HepG2 (cell line): ENCODE results near the gene USP24. TPM values are rescaled to one million over a fixed set of nuclear protein-coding genes. Genes with fewer than 3 reads are reported as not detected.

ENCODE experiments used
- ATAC-seq: fragments of 200-7000 bp; cut with Tn5 transposase; 3 replicates; pipeline ENCODE4 v1.9.1; 2020; ENCODE audit warnings: mild to moderate bottlenecking, moderate library complexity
- BruUV-seq: library from RNA; stranded (reverse); fragments of 400-500 nt; replicated peaks from 2 replicates; lab custom pipeline; 2021; lab: Mats Ljungman, UMichigan
- CTCF ChIA-PET: fragments of 300-600 bp; formaldehyde crosslinking; extraction: SDS; loops from one replicate; lab custom pipeline; 2021; ENCODE audit warnings: low total read pairs, inconsistent platforms, low intra/inter-chr PET ratio; lab: Yijun Ruan, JAX
- POLR2A ChIA-PET: fragments of 350-600 bp; sonication (Branson Sonifier 250); formaldehyde crosslinking; loops from one replicate; lab custom pipeline; 2020; ENCODE audit warnings: antibody characterized with exemption, inconsistent platforms; lab: Yijun Ruan, JAX
- DNase-seq: peaks from one replicate; pipeline ENCODE4 v3.0.0-alpha.2; 2015; ENCODE audit warnings: low spot score
- FAIRE-seq: peaks from 3 replicates; lab custom pipeline; 2011; peaks lifted over from hg19 to GRCh38; lab: Jason Lieb, UNC
- H2AFZ ChIP-seq: one replicate; pipeline ENCODE4 v1.6.1; 2011; ENCODE audit warnings: low read length, inconsistent platforms
- H3K27ac ChIP-seq: fragments of 300-600 bp; 3 replicates; pipeline ENCODE4 v1.8.0; 2011; ENCODE audit warnings: mixed run types, mild to moderate bottlenecking, mixed read lengths, low read length, inconsistent platforms; ENCODE audit not compliant: insufficient read depth; ENCODE audit errors: extremely low read length
- H3K27me3 ChIP-seq, 2 experiments: fragments of 200-600 bp in 1 of 2; 2 replicates in 1 of 2; 3 replicates in 1 of 2; pipeline versions ENCODE4 v1.6.0 to v1.8.0; 2011; ENCODE audit warnings: low read length in 2 of 2, mild to moderate bottlenecking in 2 of 2, moderate library complexity in 2 of 2, inconsistent platforms in 1 of 2; ENCODE audit not compliant: insufficient read depth in 2 of 2, control insufficient read depth in 1 of 2
- H3K36me3 ChIP-seq, 2 experiments: fragments of 200-600 bp in 1 of 2; replicated peaks in 1 of 2; 2 replicates in 1 of 2; 3 replicates in 1 of 2; pipeline versions ENCODE4 v1.5.1 to v1.8.0; 2011; ENCODE audit warnings: low read length in 2 of 2, inconsistent platforms in 1 of 2; ENCODE audit not compliant: insufficient read depth in 2 of 2, control insufficient read depth in 1 of 2
- H3K4me1 ChIP-seq: 2 replicates; pipeline ENCODE4 v1.5.1; 2012; ENCODE audit warnings: low read length, inconsistent platforms; ENCODE audit not compliant: insufficient read depth
- H3K4me2 ChIP-seq: 2 replicates; pipeline ENCODE4 v1.6.0; 2011; ENCODE audit warnings: low read depth, low read length, inconsistent platforms
- H3K4me3 ChIP-seq, 3 experiments: fragments of 200-600 bp in 1 of 3; sonication (generic), shearing (Covaris generic) in 1 of 3; replicated peaks in 1 of 3; 2 replicates each; pipeline ENCODE4 v1.5.1; 2011 to 2016; ENCODE audit warnings: low read length in 3 of 3, inconsistent platforms in 2 of 3, low read depth in 2 of 3, mild to moderate bottlenecking in 2 of 3, control low read depth in 1 of 3, mixed read lengths in 1 of 3; ENCODE audit not compliant: insufficient read depth in 1 of 3
- H3K79me2 ChIP-seq: one replicate; pipeline ENCODE4 v1.6.1; 2011; ENCODE audit warnings: low read length, inconsistent platforms; ENCODE audit not compliant: insufficient read depth
- H3K9ac ChIP-seq: 2 replicates; pipeline ENCODE4 v1.6.0; 2011; ENCODE audit warnings: mild to moderate bottlenecking, low read depth, low read length, inconsistent platforms; ENCODE audit not compliant: insufficient read depth
- H3K9me3 ChIP-seq: 2 replicates; pipeline ENCODE4 v1.5.1; 2012; ENCODE audit warnings: mild to moderate bottlenecking, low read length
- H4K20me1 ChIP-seq: 2 replicates; pipeline ENCODE4 v1.6.0; 2011; ENCODE audit warnings: inconsistent platforms, mild to moderate bottlenecking, low read length, moderate library complexity; ENCODE audit not compliant: insufficient read depth
- CEBPB ChIP-seq: IDR thresholded peaks from 2 replicates; pipeline ENCODE4 v1.6.1; 2011; ENCODE audit warnings: low read depth, low read length, improper control_type of control experiment, borderline replicate concordance
- CEBPG ChIP-seq: IDR thresholded peaks from 2 replicates; pipeline ENCODE4 v1.6.1; 2016
- FOXO1 ChIP-seq: sonication (generic); formaldehyde crosslinking; IDR thresholded peaks from 2 replicates; pipeline ENCODE4 v1.4.0; 2020; ENCODE audit warnings: missing genetic modification reagents
- KAT8 ChIP-seq: IDR thresholded peaks from 2 replicates; pipeline ENCODE4 v1.6.1; 2016; ENCODE audit warnings: missing genetic modification reagents, missing compliant biosample characterization
- POLR2AphosphoS5 ChIP-seq: IDR thresholded peaks from 2 replicates; pipeline ENCODE4 v1.6.1; 2012; ENCODE audit warnings: low read depth, low read length
- SKI ChIP-seq: fragments of 450-650 bp; IDR thresholded peaks from one replicate; pipeline ENCODE4 v1.6.1; 2018; ENCODE audit warnings: mild to moderate bottlenecking; ENCODE audit not compliant: partially characterized antibody
- SYNCRIP ChIP-seq: fragments of 200-400 bp; formaldehyde crosslinking; IDR thresholded peaks from 2 replicates; pipeline ENCODE4 v1.6.1; 2018; ENCODE audit warnings: mild to moderate bottlenecking, low read depth, low read length; ENCODE audit not compliant: insufficient read depth
- XBP1 ChIP-seq: sonication (generic); formaldehyde crosslinking; IDR thresholded peaks from 2 replicates; pipeline ENCODE4 v1.5.0; 2020; ENCODE audit warnings: missing genetic modification reagents
- ZMYM3 ChIP-seq: sonication (generic); formaldehyde crosslinking; IDR thresholded peaks from 2 replicates; pipeline ENCODE4 v1.5.1; 2020; ENCODE audit warnings: mild to moderate bottlenecking, missing genetic modification reagents
- ZNF496 ChIP-seq: sonication (generic); formaldehyde crosslinking; IDR thresholded peaks from 2 replicates; pipeline ENCODE4 v1.8.1; 2023; ENCODE audit warnings: mild to moderate bottlenecking, moderate library complexity, missing genetic modification reagents; ENCODE audit not compliant: insufficient replicate concordance
- WGBS: methylation state at CpG from one replicate; pipeline ENCODE4 v1.1.6; 2017; ENCODE audit warnings: low lambda C conversion rate; 5-methylcytosine and 5-hydroxymethylcytosine counted together
- in situ Hi-C: cut with HindIII; loops from 2 replicates; pipeline ENCODE4 v1.10.0; 2017; ENCODE audit warnings: low pct_unique_long_range_greater_than_20kb; ENCODE audit not compliant: extremely low pct_ligation_motif_present
- intact Hi-C: fragments of 100-400 bp; cut with micrococcal nuclease; formaldehyde crosslinking; loops from one replicate; pipeline ENCODE4 v1.10.0; 2022; ENCODE audit not compliant: unreplicated experiment
- polyA plus RNA-seq, 8 experiments: library from polyadenylated mRNA; depleted of rRNA in 3 of 8; stranded (reverse) in 7 of 8; unstranded in 1 of 8; fragments of >200 nt; fragmentation: Illumina TruSeq in 4 of 8; extraction: Trizol in 4 of 8; gene quantifications; 2 replicates each; pipeline versions ENCODE4 v1.2.1 to v1.2.3, GENCODE V29; 2011 to 2016; ENCODE audit warnings: low read depth in 4 of 8, missing spikeins in 1 of 8, mixed read lengths in 1 of 8; ENCODE audit not compliant: insufficient read depth in 1 of 8
- total RNA-seq, 5 experiments: library from RNA; depleted of rRNA; stranded (reverse); fragments of >200 nt; fragmentation: Illumina TruSeq; extraction: Trizol; gene quantifications; 2 replicates each; pipeline ENCODE4 v1.2.3, GENCODE V29; 2016; ENCODE audit warnings: low read depth in 1 of 5
- TF ChIP-seq, protein P1 (sequence below): IDR thresholded peaks from 2 replicates; pipeline ENCODE4 v1.6.1; 2016; ENCODE audit warnings: missing compliant biosample characterization, missing genetic modification reagents, borderline replicate concordance
- TF ChIP-seq, protein P2 (sequence below): sonication (generic); formaldehyde crosslinking; IDR thresholded peaks from 2 replicates; pipeline ENCODE4 v1.8.0; 2022; ENCODE audit warnings: mild to moderate bottlenecking, missing genetic modification reagents, moderate library complexity
- TF ChIP-seq, protein P3 (sequence below): sonication (generic); formaldehyde crosslinking; IDR thresholded peaks from 2 replicates; pipeline ENCODE4 v1.4.0; 2020; ENCODE audit warnings: mild to moderate bottlenecking, missing genetic modification reagents

Gene USP24
- total and polyA plus RNA-seq, 2 of the 13 experiments (the other 11 are each of a cell fraction or from before 2014, with no cell fraction given): 18.8 to 47.6 TPM

- Histone ChIP-seq H3K27ac (no peak overlapping the region), H3K4me2 (no peak overlapping the region), H3K36me3 (peaks cover 3 to 4% of the 10 kb centered on the region in 2 experiments; a peak in 4 of 5 replicates), H3K79me2 (peaks cover 73% of the 10 kb centered on the region), H3K9ac (no peak overlapping the region), H3K9me3 (no peaks in the 10 kb centered on the region), H3K27me3 (no peaks in the 10 kb centered on the region), H3K4me3 (no peak overlapping the region), H3K4me1 (peaks cover 17% of the 10 kb centered on the region; the same call in 1 of the 2 replicates), H4K20me1 (no peaks in the 10 kb centered on the region), H2AFZ (no peak overlapping the region)
- intact Hi-C loops (no loop called here), in situ Hi-C loops (no loop called here)
- BruUV-seq: no TSS peak
- ChIA-PET POLR2A (no interaction called here), CTCF (no interaction called here)
- TF ChIP-seq SYNCRIP: no peak
- TF ChIP-seq XBP1 (CRISPR knock-in tag): no peak
- TF ChIP-seq CEBPG (CRISPR knock-in tag): peak; percentile 26; the same call in 1 of the 2 replicates
- peak; percentile 81 for TF ChIP-seq CEBPB
- ATAC-seq: no peak
- FAIRE-seq: no peak
- 100% methylated on average over 3 of the region's 3 CpGs for WGBS
- no peak for DNase-seq
Measured at GRCh38 chr1:55195521-55196233, 19.5 kb downstream of the USP24 start.

GRCh38 chr1:55194851-55195250 is 20.3 kb downstream of the USP24 start:
- no TSS peak for BruUV-seq
- ChIA-PET CTCF (no interaction called here), POLR2A (no interaction called here)
- no peaks in the 10 kb centered on the region for H3K9me3 ChIP-seq
- no peak for ATAC-seq
- no peaks in the 10 kb centered on the region for H3K27me3 ChIP-seq
- H2AFZ ChIP-seq: no peak overlapping the region
- WGBS: 96% methylated on average over 3 of the region's 3 CpGs
- H3K4me2 ChIP-seq: no peak overlapping the region
- peaks cover 3 to 4% of the 10 kb centered on the region in 2 experiments; a peak in 4 of 5 replicates for H3K36me3 ChIP-seq
- peaks cover 17% of the 10 kb centered on the region; the same call in 1 of the 2 replicates for H3K4me1 ChIP-seq
- DNase-seq: no peak
- no peak overlapping the region for H3K9ac ChIP-seq
- intact Hi-C loops (no loop called here), in situ Hi-C loops (no loop called here)
- H3K27ac ChIP-seq: no peak overlapping the region
- no peak for FAIRE-seq
- no peak overlapping the region for H3K4me3 ChIP-seq
- 0 out of 2 replicates have a peak, but pooled peaks cover 3% of the 10 kb centered on the region for H4K20me1 ChIP-seq
- peaks cover 71% of the 10 kb centered on the region for H3K79me2 ChIP-seq
- no peak for TF ChIP-seq ZMYM3 (CRISPR knock-in tag)
- no peak for TF ChIP-seq FOXO1 (CRISPR knock-in tag)
- TF ChIP-seq, protein P1, sequence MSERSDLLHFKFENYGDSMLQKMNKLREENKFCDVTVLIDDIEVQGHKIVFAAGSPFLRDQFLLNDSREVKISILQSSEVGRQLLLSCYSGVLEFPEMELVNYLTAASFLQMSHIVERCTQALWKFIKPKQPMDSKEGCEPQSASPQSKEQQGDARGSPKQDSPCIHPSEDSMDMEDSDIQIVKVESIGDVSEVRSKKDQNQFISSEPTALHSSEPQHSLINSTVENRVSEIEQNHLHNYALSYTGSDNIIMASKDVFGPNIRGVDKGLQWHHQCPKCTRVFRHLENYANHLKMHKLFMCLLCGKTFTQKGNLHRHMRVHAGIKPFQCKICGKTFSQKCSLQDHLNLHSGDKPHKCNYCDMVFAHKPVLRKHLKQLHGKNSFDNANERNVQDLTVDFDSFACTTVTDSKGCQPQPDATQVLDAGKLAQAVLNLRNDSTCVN (CRISPR knock-in tag): no peak
- TF ChIP-seq KAT8 (CRISPR knock-in tag): no peak
- TF ChIP-seq, protein P2, sequence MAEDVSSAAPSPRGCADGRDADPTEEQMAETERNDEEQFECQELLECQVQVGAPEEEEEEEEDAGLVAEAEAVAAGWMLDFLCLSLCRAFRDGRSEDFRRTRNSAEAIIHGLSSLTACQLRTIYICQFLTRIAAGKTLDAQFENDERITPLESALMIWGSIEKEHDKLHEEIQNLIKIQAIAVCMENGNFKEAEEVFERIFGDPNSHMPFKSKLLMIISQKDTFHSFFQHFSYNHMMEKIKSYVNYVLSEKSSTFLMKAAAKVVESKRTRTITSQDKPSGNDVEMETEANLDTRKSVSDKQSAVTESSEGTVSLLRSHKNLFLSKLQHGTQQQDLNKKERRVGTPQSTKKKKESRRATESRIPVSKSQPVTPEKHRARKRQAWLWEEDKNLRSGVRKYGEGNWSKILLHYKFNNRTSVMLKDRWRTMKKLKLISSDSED (CRISPR knock-in tag): no peak
- TF ChIP-seq, protein P3, sequence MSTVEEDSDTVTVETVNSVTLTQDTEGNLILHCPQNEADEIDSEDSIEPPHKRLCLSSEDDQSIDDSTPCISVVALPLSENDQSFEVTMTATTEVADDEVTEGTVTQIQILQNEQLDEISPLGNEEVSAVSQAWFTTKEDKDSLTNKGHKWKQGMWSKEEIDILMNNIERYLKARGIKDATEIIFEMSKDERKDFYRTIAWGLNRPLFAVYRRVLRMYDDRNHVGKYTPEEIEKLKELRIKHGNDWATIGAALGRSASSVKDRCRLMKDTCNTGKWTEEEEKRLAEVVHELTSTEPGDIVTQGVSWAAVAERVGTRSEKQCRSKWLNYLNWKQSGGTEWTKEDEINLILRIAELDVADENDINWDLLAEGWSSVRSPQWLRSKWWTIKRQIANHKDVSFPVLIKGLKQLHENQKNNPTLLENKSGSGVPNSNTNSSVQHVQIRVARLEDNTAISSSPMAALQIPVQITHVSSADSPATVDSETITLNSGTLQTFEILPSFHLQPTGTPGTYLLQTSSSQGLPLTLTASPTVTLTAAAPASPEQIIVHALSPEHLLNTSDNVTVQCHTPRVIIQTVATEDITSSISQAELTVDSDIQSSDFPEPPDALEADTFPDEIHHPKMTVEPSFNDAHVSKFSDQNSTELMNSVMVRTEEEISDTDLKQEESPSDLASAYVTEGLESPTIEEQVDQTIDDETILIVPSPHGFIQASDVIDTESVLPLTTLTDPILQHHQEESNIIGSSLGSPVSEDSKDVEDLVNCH (CRISPR knock-in tag): no peak
- no peak for TF ChIP-seq POLR2AphosphoS5
- TF ChIP-seq SKI: no peak
- TF ChIP-seq ZNF496 (CRISPR knock-in tag): no peak
